IPS-11a (cell line): Measurements from ENCODE around the gene C20orf202.
"Not testable (repeated sequence)": the region's sequence is repeated elsewhere in the genome, so short reads cannot be mapped to it uniquely, and the experiment has no call there.

ENCODE experiments used
- H3K4me3 ChIP-seq: one replicate; pipeline ENCODE4 v1.5.1; 2013; ENCODE audit warnings: low read depth, low read length, control low read depth

The C20orf202 gene

DNA sequence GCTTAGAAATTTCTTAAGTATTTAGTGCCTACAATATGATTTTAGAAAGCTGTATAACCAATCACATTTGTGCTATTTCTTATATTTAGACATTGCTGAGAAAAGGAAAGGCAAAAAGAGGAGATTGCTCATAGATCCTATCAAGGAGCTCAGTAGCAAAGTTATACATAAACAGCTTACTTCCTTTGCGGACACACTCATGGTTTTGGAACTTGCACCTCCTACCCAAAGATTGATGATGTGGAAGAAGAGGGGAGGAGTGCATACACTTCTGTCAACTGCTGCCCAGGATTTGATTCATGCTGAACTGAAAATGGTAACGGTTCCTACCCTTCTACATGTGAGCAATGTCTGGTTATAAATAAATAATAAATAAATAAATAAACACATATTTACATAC, 39.3 kb downstream of the C20orf202 start:
- no peak overlapping the region for H3K4me3 ChIP-seq

GRCh38 chr20:1245578-1245977, 42.3 kb downstream of the C20orf202 start:
- no peak overlapping the region for H3K4me3 ChIP-seq

DNA sequence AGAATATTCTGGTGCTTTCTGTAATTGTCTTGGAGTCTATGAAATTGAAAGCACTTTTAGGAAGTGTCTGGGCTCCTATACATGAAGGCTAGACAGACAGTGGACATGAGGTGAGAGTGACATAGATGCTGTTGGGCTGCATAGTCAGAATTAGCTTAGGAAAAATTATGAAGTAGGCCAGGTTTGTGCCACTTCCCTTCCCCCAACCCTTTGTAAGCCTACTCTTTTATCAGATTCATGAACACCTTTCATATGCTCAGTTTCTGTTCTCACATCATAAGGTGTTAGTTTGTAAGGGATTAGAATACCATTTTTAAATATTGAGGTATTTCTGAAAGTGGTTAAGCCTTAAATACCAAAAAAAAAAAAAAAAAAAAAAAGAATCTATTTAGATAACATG, 44.4 kb downstream of the C20orf202 start:
- no peak overlapping the region for H3K4me3 ChIP-seq

- H3K4me3 ChIP-seq = not testable (repeated sequence)
Observed at GRCh38 chr20:1250282-1250681, 47.0 kb downstream of the C20orf202 start.

DNA sequence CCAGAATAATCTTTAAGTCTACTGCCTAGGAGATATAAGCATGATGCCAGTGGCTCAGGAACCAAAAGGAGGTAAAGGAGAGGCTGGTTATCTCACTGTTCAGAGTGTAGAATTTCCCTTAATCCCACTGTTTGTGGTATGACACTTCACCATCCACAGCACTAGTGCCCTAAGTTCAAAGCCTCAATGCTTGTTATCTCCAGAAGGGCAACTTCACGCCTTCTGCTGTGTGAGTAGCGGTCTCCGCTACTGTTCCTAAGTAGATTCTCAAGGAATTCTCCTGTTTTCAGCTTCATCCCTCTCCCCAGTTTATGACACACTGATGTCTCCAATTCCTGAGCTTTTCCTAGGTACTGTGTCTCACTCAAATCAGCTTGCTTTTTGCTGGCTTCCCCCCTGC, 49.2 kb downstream of the C20orf202 start:
- no peak overlapping the region for H3K4me3 ChIP-seq

DNA sequence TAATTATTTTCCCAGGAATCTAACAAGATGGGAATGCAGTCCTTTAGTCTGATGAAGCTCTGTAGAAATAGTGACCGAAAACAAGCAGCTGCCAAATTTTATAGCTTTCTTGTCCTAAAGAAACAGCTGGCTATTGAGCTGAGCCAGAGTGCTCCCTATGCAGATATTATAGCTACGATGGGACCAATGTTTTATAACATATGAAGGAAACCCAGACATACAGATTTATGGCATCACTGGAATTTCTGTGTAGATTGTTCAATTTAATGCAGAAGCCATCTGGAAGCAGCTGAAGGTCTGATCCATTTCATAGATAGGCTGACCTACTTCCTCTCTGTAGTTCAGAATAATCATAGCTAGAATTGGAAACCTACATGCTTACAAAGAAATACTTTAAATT, 51.0 kb downstream of the C20orf202 start:
- no peak overlapping the region for H3K4me3 ChIP-seq

DNA sequence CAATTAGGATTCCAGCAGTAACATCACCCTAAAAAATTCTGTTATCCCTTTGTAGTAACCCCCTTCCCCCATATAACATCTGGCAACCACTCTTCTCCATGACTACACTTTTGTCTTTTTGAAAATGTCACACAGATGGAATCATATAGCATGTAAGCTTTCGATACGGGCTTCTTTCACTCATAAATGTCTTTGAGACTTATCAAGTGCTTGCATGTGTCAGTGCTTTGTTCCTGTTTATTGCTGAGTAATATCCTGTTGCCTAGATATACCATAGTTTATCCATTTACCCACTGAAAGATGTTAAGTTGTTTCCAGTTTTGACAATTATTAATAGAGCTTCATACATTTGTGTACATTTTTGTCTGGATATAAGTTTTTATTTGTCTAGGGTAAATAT, 52.4 kb downstream of the C20orf202 start:
- no peak overlapping the region for H3K4me3 ChIP-seq
